CD4-positive, alpha-beta T cell treated with Interleukin-6 for 4 hours (primary cell): ENCODE data around the gene COL15A1.
"Not testable (repeated sequence)": the region's sequence is repeated elsewhere in the genome, so short reads cannot be mapped to it uniquely, and the experiment has no call there.

Source experiments
- DNase-seq: peaks from one replicate; pipeline ENCODE4 v3.0.0-alpha.2; 2020; ENCODE audit warnings: mixed read lengths

COL15A1 gene

DNA sequence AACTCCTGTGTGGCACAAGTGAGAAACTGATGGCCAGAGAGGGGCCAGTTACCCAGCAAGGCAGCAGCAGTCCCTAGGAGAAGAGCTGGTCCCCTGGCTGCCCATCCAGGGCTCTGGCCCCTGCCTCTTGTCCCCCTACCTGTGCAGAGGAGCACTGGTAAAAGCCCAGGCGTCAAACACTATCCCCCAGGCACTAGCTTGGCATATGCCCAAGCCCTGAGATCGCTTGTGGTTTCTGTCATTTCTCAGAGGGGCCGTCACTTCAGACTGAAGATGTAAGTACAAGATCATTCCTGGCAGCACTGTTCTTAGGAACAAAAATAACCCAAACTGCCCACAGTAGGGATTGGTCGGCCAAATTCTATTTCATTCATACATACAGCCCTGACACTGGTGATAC, 53.9 kb downstream of the COL15A1 start:
- DNase-seq, result no peak

DNA sequence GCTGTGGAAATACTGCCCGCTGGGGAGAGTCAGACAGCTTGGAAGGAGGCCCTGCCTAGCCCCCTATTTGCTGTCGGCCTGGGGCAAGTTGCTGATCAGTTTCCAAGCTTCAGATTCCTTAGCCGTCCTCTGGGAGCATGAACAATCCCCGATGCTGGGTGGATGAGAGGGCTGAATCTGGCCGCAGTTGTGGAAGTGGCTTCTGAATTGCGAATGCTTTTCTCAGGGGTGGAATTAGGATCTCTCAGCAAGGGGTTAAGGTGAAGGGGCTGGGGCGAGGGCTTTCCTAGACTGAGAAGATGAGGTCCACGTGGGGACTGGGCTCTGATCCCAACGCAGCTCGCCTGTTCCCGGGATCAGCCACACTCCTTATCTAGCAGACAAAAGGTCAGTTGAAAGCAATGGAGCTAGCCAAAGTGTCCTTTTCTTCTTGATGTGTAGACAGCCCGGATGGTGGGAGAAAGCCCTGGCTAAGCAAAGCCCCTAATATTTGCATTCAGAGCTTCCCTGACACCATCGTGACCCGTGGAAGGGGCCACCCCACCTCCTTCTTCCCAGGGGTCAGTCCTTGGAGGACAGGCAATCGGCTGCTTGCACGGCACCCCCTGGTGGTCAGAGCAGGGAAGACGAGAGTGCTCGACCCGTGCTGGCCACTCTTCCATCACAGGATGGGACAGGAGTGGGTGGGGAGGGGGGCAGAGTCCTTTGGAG, 54.9 kb downstream of the COL15A1 start:
- DNase-seq, result peak; percentile 64

DNA sequence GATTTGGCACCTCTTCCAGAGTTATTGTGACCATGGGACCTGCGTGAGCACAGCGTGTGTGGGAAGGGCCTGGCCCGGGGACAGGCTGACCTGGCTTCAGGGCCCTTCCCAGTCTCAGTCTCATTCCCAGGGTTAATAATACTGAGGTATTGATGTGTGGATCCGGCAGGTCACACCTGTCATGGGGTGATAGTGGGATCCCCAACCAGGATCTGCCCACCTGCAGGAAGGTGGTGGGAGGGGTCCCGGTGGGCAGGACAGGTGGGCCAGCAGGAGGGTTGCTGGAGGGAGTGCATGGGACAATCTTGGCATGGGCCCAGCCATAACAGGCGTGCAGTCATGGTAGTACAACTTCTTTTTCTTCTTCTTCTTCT, 55.4 kb downstream of the COL15A1 start:
- no peak for DNase-seq

DNA sequence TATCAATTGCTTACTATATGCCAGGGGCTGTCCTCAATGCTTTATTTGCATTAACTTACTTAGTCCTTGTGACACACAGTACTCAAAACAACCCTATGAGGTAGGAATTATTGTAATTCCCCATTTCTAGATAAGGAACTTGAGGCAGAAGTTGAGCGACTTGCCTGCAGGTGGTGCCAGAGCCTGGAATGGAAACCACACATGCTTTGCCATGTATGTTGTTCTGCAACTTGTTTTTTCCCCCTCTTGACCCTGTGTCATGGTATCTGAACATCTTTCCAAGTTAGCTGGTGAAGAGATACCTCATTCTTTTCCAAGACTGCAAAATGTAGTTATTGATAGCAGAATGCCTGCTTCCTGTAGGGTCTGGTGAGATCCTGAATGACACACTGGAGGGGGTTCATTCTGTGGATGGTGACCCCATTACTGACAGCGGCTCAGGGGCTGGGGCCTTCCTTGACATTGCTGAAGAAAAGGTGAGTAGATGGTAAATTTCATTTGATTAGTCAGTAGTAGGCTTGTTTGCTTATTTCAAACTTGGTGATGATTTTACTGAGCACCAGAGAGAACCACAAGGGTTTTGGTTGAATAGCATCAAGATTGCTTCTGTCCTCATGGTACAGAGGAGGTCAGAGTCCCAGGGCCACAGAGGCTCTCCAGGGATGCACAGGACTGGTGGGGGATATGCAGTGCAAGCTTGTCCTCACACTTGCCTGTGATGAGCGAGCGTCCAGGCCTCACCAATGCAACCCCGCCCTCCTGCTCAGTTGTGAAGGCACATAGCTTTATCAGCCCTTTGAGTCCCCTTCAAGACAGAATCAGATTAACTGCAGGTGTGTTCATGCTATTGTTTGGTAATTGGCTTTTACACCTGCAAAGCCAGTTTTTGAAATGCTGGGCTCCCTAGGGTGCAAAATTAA, 57.0 kb downstream of the COL15A1 start:
- DNase-seq, result peak; percentile 76

DNA sequence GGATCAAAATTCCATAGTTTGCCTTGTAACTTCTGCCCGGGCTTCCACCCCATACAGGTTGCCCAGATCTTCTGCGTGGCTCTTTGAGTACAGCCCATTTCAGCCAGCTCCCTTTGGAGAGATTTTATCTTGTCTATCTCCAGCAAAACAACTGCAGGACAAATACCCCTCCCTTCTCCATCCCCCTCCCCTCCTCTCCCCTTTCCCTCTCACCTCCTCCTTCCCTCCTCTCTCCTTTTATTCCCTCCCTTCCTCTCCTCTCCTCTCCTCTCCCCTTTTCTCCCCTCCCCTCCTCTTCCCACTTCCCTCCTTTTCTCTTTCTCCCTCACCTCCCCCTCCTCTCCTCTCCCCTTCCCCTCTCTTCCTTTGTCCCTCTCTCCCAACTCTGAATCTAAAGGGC, 58.2 kb downstream of the COL15A1 start:
- DNase-seq, result no peak

DNA sequence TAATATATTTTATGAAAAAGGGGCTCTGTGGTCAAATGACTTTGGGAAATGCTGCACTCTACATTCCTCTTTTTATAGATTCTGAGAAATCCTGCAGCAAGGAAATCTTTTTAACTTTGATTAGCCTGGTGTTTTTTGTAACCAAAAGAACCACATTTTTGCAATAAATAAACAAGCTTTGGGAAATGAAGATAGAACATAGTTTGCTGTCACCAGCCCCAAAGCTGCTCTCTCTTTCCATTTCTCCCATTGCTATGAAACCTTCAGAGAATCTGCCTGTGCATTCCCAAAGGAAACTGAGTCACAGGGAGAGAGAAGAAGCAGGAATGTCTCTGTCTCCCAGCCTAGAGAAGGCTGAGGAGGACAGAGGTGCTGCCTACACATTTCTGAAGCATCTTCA, 59.0 kb downstream of the COL15A1 start:
- no peak for DNase-seq

DNA sequence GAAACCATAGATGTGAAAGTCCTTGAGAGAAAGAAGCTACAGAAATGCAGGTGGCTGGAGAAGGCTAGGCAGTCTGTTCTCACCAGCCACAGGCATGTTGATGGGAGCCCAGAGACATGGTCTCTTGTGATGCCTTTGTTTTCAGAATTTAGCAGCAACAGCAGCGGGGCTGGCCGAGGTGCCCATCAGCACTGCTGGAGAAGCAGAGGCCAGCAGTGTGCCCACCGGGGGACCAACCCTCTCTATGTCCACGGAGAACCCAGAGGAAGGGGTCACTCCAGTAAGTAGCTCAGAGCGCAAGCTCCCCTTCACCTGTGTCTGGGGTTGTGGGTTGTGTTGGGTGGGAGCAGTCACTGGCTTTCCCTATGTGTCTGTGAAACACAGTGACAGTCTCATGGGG, 59.6 kb downstream of the COL15A1 start:
- DNase-seq, result no peak

DNA sequence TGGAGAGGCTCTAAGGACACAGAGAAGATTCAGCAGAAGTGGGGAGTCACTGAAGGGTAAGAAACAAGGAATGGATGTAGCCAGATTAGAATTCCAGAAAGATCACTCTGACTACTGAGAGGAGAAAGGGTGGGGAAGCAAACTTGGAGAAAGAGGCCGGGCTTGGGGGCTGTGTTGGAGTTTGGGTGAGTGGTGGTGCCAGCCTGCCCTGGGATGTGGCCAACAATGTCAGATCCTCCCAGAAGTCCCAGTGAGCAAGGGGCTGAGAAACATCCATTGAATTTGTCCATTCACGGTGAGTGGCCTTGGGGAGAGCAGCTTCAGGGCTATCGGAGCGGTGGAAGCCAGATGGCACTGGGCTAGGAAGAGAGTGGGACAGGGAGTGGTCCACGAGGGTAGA, 60.4 kb downstream of the COL15A1 start:
- no peak for DNase-seq

DNA sequence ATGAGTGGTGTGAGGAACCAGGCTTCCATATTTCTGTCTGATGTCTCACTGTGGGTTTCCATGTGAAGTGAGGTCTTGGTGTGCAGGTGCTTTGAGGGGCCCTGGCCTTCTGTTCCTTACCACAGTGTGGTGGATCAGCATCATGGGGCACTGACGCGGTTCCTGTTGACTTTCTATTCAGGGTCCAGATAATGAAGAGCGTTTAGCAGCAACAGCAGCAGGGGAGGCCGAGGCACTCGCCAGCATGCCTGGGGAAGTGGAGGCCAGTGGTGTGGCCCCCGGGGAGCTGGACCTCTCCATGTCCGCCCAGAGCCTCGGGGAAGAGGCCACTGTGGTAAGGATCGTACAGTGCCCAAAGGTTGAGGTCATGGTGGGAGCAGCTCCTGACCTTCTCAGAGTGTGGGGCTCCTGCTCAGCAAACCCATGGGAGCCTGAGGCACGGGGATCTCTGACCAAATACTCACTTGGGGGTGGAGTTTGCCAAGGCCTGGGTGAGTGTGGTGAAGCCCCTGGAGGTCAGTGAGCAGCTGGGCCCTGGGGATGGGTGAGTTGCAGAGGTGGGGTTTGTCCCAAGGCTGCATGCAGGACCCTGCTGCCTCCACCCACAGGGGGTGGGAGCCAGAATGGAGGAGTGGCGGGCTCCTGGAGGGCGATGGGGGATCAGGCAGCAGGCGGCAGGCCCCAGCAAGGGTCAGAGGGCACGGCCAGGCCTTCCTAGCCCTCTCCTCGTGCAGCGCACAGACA, 61.2 kb downstream of the COL15A1 start:
- no peak for DNase-seq

DNA sequence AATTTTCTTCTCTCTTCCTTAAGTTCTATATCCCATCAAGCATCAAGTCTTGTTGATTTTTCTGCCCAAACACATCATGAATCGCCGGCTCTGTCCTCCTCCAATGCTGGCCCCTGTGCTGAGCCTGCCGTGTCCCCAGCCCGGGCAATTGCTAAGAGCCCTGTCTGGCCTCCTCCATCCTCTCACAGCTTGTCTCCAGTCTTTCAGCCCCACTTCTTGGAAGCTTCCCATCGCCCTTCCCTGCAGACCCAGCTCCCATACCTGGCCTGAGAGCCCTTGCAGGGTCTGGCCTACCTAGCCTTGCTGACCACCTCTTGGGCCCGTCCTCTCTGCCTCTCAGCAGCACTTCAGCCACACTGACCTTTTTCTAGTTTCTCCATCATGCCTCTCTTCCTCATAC, 61.9 kb downstream of the COL15A1 start:
- no peak for DNase-seq

DNA sequence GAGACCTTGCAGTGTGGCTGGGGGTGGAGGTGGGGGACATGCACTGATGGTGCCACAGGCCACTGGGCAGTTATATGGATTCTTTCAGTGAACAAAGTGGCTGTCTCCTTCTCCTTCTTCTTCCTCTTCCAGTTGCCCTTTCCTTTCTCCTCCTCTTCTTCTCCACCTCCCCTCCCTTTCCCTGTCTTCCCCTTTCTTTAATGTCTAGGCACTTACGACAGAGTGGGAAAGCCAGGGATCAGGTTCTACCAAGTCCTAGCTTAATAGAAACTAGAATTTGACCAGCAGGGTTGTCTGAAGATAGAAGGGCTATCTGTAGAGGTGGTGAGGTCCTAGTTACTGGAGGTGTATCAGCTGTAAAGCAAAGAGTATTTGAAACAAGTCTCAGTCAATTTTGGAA, 62.8 kb downstream of the COL15A1 start:
- no peak for DNase-seq

DNA sequence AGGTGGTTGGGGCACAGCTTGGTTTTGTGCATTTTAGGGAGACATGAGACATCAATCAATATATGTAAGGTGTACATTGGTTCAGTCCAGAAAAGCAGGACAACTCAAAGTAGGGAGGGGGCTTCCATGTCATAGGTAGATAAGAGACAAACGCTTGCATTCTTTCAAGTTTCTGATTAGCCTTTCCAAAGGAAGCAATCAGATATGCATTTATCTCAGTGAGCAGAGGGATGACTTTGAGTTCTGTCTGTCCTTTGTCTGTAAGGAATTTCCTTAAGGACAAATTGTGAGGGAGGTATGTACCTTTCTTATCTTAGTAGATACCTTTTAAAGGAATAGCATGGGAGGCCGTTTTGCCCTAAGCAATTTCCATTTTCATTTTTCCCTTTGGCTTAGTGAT, 63.3 kb downstream of the COL15A1 start:
- DNase-seq, result no peak

DNA sequence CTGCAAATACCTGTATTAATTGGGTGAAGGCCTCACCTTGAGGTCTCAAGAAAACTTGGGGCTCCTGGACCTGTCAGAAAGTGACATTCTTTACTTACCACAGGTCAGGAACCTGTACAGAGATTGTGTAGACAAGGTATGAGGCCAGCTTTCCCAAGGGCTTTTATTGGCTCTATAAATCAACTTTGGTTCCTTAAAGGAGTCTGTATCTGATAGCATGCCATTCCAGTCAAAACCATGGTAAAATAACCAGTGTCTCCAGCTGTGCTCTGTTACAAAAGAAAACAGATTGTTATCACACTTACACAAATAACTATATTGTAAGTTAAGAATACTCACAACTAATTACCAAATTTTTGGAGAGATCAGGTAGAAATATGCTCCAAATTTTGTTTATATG, 64.5 kb downstream of the COL15A1 start:
- DNase-seq, result no peak

DNA sequence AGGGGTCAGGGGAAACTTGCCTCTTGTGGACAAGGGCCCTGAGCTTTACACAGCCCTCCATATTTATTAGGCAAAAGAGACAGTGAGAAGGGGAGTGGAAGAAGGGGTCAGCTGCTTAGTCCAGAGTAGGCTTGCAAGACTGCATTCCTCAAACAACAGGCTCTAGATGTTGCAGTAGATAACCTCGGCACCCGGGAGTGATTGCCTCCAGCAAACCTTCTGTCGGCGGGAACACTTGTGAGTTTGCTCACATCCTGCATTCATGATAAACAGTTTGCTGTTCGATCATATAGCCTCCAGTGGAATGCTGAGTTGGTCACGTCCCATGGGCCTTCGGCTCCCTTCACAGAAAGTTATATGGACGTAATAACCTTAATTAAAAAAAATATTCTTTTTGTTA, 66.7 kb downstream of the COL15A1 start:
- not testable (repeated sequence) for DNase-seq

DNA sequence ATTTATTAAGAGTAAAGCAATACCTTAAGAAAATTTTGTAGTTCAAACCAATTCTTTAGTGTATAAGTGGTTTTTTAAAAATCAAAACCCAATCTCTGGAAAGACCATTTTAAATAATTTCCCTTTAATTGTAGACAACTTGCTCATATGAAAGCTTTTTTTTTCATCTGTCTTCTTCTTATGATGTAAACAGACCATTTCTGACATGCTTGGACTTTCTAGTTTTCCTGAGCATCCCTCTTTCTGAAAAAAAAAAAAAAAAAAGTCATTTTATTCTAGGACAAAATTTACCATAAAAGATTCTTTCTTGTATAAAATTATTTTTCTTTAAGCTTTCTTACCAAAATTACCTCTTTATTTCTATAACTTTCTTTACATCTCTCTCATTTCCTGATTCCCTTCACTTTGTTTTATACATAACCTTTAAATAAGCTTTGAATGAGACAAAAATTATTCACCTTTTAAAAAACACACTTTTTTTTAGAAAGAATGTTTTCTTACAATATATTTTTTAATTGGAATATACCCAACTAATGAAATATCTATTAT, 67.5 kb downstream of the COL15A1 start:
- DNase-seq, result no peak

DNA sequence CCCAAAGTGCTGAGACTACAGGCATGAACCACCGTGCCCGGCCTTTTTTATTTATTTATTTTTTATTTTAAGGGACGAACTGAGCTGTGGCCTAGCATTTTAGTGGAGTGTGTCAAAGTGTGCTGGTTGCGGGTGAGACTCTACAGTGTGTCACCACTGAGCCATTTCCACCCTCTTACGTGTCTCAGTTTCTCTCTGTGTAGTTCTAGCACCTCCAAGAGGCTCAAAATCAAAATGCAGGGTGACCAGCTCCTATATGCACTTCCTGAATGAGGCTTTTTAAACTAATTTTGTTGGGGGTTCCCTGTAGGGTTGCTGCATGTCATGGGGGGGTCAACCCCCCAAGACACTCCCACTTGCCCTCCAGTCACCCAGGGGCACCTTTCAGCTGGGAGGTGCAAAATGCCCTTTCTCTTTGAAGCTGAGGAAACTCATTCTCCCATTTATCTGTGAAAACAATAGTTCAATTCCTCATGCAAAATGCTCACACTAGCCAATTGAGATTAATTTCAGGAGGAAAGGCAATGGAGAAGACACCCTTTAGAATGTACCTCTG, 69.3 kb downstream of the COL15A1 start:
- DNase-seq, result peak; percentile 15

DNA sequence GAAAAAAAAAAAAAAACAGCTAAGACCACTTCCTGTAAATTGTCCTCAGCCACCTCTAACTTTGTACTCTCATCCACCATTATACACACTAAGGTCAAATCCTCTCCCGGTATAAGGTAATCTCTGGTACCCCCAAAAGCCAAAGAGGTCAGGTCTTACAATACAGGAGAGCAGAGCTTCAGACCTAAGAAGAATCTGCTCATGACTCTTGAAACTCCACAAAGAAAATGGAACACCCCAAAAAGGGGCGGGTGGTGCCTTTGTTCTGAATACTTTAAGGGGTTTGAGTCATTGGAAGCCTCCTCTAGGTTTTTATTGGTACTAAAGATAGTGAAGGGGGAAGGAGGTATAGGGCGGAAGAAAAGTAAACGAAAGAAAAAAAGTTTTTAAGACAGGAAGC, 69.8 kb downstream of the COL15A1 start:
- DNase-seq, result peak; percentile 50

DNA sequence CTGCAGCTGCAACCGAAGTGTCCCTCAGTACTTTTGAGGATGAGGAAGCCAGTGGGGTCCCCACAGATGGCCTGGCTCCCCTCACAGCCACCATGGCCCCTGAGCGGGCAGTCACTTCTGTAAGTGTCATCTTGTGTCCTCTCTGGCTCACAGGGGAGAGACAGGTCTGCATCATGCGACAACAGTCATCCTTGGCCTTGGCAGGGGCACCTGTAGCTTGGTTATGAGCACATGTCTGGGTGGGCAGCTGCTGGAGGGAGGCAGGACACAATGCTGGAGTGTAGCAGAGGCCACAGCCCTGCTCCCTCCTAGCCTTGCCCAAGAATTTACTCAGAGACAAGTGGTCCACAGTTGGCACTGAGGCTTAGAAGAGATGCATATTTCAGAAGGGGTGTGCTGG, 71.7 kb downstream of the COL15A1 start:
- no peak for DNase-seq

DNA sequence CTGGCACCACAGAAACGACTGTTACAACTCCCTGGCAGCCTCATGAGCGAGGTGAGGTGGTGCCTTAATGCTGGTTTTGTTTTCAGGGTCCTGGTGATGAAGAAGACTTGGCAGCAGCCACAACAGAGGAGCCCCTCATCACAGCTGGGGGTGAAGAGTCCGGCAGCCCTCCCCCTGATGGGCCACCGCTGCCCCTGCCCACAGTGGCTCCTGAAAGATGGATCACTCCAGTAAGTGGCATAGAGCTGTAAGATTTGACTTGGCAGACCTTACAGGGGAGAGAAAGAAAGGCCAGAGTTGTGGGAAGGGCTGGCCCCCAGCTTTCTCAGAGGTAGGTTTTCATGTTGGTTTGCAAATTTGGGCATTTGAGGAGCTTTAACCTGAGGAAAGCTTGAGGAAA, 72.2 kb downstream of the COL15A1 start:
- no peak for DNase-seq

DNA sequence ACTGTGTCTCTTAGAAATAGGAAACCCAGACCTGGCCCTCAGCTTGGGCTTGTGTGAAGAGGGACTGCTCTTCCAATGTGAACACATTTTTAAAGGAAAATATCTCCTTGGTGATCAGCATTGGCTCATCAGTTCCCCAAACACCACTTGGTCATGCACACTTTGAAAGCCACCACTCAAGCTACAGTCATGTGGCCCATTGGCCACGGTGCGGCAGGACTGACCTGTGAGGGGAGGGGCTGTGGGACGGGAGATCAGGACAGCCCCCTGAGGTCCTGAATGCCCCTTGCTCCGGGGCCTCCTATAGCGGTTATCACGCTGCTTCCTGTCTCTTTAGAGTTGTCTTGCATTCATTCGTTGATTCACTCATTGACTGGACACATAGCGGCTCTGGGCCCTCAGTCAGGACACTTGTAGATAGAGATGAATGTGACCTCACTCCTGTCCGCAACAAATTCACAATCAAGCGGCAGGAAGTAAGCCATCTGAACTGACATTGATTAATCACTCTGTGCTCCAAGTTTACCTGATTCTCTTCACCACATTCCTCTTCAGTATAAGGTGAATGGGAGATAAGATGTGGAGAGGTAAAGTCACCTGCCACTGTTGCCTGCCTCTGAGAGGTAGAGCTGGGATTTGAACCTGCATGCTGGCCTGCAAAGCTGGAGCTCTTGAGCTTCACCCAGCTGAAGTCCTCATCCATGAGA, 73.1 kb downstream of the COL15A1 start:
- DNase-seq, result no peak

DNA sequence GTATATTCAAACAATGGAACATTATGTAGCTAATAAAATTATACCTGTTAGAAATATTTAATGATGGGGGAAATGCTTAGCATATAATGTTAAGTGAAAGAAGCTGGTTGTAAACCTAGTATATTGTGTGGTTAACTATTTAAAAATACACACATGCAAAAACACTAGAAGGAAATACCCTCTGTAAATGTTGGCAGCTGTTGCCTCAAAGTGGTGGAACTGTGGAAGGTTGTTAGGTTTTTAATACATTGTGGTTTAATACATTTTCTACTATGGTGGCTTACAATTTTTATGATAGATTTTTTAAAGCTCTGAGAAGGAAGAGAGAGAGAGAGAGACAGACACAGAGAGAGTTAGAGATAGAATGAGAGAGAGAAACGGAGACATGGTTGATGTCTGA, 74.9 kb downstream of the COL15A1 start:
- DNase-seq, result no peak
